KMS-11 (cell line): ENCODE data around the gene SLC18A3.

Source experiments
- H2AFZ ChIP-seq: fragments of 200-600 bp; sonication (generic); 2 replicates; pipeline ENCODE4 v1.6.1; 2016; ENCODE audit warnings: antibody characterized with exemption, mixed run types, low read depth
- H3K27ac ChIP-seq: fragments of 200-600 bp; sonication (generic); 2 replicates; pipeline ENCODE4 v1.6.1; 2016; ENCODE audit warnings: mild to moderate bottlenecking, mixed run types
- H3K27me3 ChIP-seq: fragments of 200-600 bp; sonication (generic); 2 replicates; pipeline ENCODE4 v1.6.1; 2017; ENCODE audit warnings: mild to moderate bottlenecking, low read depth, mixed run types, moderate library complexity; ENCODE audit not compliant: insufficient read depth
- H3K36me3 ChIP-seq: fragments of 200-600 bp; sonication (generic); 2 replicates; pipeline ENCODE4 v1.6.1; 2017; ENCODE audit warnings: mild to moderate bottlenecking, mixed run types; ENCODE audit not compliant: insufficient read depth
- H3K4me1 ChIP-seq: fragments of 200-600 bp; sonication (generic); 2 replicates; pipeline ENCODE4 v1.6.1; 2016; ENCODE audit warnings: mild to moderate bottlenecking, low read depth, mixed run types; ENCODE audit not compliant: poor library complexity, severe bottlenecking
- H3K4me2 ChIP-seq: fragments of 200-600 bp; sonication (generic); 2 replicates; pipeline ENCODE4 v1.7.0; 2016; ENCODE audit warnings: mild to moderate bottlenecking, mixed run types
- H3K4me3 ChIP-seq: fragments of 200-600 bp; sonication (generic); IDR thresholded peaks from 2 replicates; pipeline ENCODE4 v1.6.1; 2017; ENCODE audit warnings: low read depth, low read length, mixed read lengths; ENCODE audit not compliant: insufficient read depth
- H3K79me2 ChIP-seq: fragments of 200-600 bp; sonication (generic); 2 replicates; pipeline ENCODE4 v1.6.1; 2016; ENCODE audit warnings: low read depth, mixed run types; ENCODE audit not compliant: insufficient read depth
- H3K9ac ChIP-seq: fragments of 200-600 bp; sonication (generic); 2 replicates; pipeline ENCODE4 v1.6.1; 2016; ENCODE audit warnings: mild to moderate bottlenecking, mixed run types
- H4K20me1 ChIP-seq: fragments of 200-600 bp; sonication (generic); 2 replicates; pipeline ENCODE4 v1.6.1; 2016; ENCODE audit warnings: mild to moderate bottlenecking, mixed run types; ENCODE audit not compliant: insufficient read depth
- CTCF ChIP-seq: fragments of 200-600 bp; sonication (generic); conservative IDR thresholded peaks from 2 replicates; pipeline ENCODE4 v1.6.1; 2017; ENCODE audit warnings: low read depth, mild to moderate bottlenecking, antibody characterized with exemption, low read length, moderate library complexity, mixed read lengths

The SLC18A3 gene

GRCh38 chr10:49572594-49573114 is 37.5 kb upstream of the SLC18A3 start:
- H3K4me3 ChIP-seq, result no peak overlapping the region
- no peaks in the 10 kb centered on the region for H4K20me1 ChIP-seq
- no peak overlapping the region for H3K27ac ChIP-seq
- no peak for TF ChIP-seq CTCF
- H3K4me1 ChIP-seq, result no peaks in the 10 kb centered on the region
- no peaks in the 10 kb centered on the region for H3K79me2 ChIP-seq
- no peak overlapping the region for H3K4me2 ChIP-seq
- H3K36me3 ChIP-seq, result no peaks in the 10 kb centered on the region
- H2AFZ ChIP-seq, result no peak overlapping the region
- no peaks in the 10 kb centered on the region for H3K27me3 ChIP-seq
- no peak overlapping the region for H3K9ac ChIP-seq

GRCh38 chr10:49575489-49576072 is 34.5 kb upstream of the SLC18A3 start:
- Histone ChIP-seq H3K4me3 (no peak overlapping the region), H3K27ac (no peak overlapping the region), H4K20me1 (no peaks in the 10 kb centered on the region), H3K4me2 (no peak overlapping the region), H3K4me1 (no peaks in the 10 kb centered on the region), H3K9ac (no peak overlapping the region), H3K36me3 (no peaks in the 10 kb centered on the region), H3K79me2 (no peaks in the 10 kb centered on the region), H2AFZ (no peak overlapping the region), H3K27me3 (no peaks in the 10 kb centered on the region)
- TF ChIP-seq CTCF, result no peak

GRCh38 chr10:49577182-49577925 is 32.8 kb upstream of the SLC18A3 start:
- Histone ChIP-seq H3K27ac (no peak overlapping the region), H3K79me2 (no peaks in the 10 kb centered on the region), H3K9ac (no peak overlapping the region), H3K4me3 (no peak overlapping the region), H4K20me1 (no peaks in the 10 kb centered on the region), H3K4me2 (no peak overlapping the region), H3K4me1 (no peaks in the 10 kb centered on the region), H3K36me3 (no peaks in the 10 kb centered on the region), H3K27me3 (no peaks in the 10 kb centered on the region), H2AFZ (no peak overlapping the region)
- TF ChIP-seq CTCF, result no peak

GRCh38 chr10:49578392-49578791 is 31.7 kb upstream of the SLC18A3 start:
- no peak overlapping the region for H3K27ac ChIP-seq
- H3K27me3 ChIP-seq, result no peaks in the 10 kb centered on the region
- no peak overlapping the region for H3K4me2 ChIP-seq
- no peak for TF ChIP-seq CTCF
- H3K9ac ChIP-seq, result no peak overlapping the region
- H3K36me3 ChIP-seq, result no peaks in the 10 kb centered on the region
- no peaks in the 10 kb centered on the region for H3K4me1 ChIP-seq
- no peaks in the 10 kb centered on the region for H4K20me1 ChIP-seq
- no peak overlapping the region for H3K4me3 ChIP-seq
- no peak overlapping the region for H2AFZ ChIP-seq
- H3K79me2 ChIP-seq, result no peaks in the 10 kb centered on the region
